ENCODE results near the gene TSC22D4. TPM values are rescaled to one million over a fixed set of nuclear protein-coding genes. Genes with fewer than 3 reads are reported as not detected.
A peak's percentile ranks its signal among the peaks of the same experiment; 100 is the strongest.

Gene TSC22D4
- total and polyA plus RNA-seq, 9 of the 15 experiments (the other 6 are each of a cell fraction or from before 2014, with no cell fraction given) = 0.37 to 107 (median 28.7) TPM

GRCh38 chr7:100430493-100431285 lies 48.3 kb downstream of the TSC22D4 start (continued):
- TF ChIP-seq ZBTB49 (CRISPR knock-in tag; IDR thresholded peaks at IDR 0.05; ENCODE audit: borderline replicate concordance) (no peak), RCOR1 (IDR thresholded peaks at IDR 0.05; ENCODE audit: borderline replicate concordance in 1 of 2, low read depth in 2 of 2, low read length in 2 of 2) (0 out of 4 replicates have a peak, but pooled peaks of 1 of the 2 experiments have one; percentile 7), ZNF263 (CRISPR knock-in tag; IDR thresholded peaks at IDR 0.05; ENCODE audit: borderline replicate concordance) (0 out of 2 replicates have a peak, but pooled peaks have one; percentile 6), SMAD4 (CRISPR knock-in tag; conservative IDR thresholded peaks at IDR 0.05) (no peak; the same call in 1 of the 2 replicates), HOXB6 (CRISPR knock-in tag; IDR thresholded peaks at IDR 0.05; ENCODE audit: borderline replicate concordance) (no peak), ATF2 (CRISPR knock-in tag; IDR thresholded peaks at IDR 0.05) (no peak), SRSF9 (IDR thresholded peaks at IDR 0.05; ENCODE audit: borderline replicate concordance, low read depth, low read length) (no peak), NFIC (IDR thresholded peaks at IDR 0.05) (peak; percentile 4; the same call in 1 of the 2 replicates), E2F3 (CRISPR knock-in tag; IDR thresholded peaks at IDR 0.05) (0 out of 2 replicates have a peak, but pooled peaks have one; percentile 46), POLR3A (IDR thresholded peaks at IDR 0.05; ENCODE audit: borderline replicate concordance, extremely low read depth, insufficient read depth, insufficient read length) (no peak), ELF4 (CRISPR knock-in tag; IDR thresholded peaks at IDR 0.05) (0 out of 2 replicates have a peak, but pooled peaks have one; percentile 32), TEAD1 (CRISPR knock-in tag; IDR thresholded peaks at IDR 0.05) (no peak), IRF9 (tag; IDR thresholded peaks at IDR 0.05) (no peak), CTCF (IDR thresholded peaks at IDR 0.05 in 2 of 3, conservative IDR thresholded peaks at IDR 0.05 in 1 of 3; ENCODE audit: insufficient read depth in 2 of 3, low read depth in 1 of 3, low read length in 3 of 3) (no peak), GATAD2A (IDR thresholded peaks at IDR 0.05) (no peak), FOXO4 (CRISPR knock-in tag; IDR thresholded peaks at IDR 0.05) (no peak), ZNF695 (CRISPR knock-in tag; IDR thresholded peaks at IDR 0.05) (no peak), MTA2 (IDR thresholded peaks at IDR 0.05; ENCODE audit: low read depth) (no peak), SMARCE1 (IDR thresholded peaks at IDR 0.05) (0 out of 2 replicates have a peak, but pooled peaks have one; percentile 28)

Measured in K562 (cell line).